HCT116 (cell line): ENCODE measurements around the gene XAGE3.
"Not testable (repeated sequence)": the region's sequence is repeated elsewhere in the genome, so short reads cannot be mapped to it uniquely, and the experiment has no call there.

Experiments used
- ATF3 ChIP-seq: IDR thresholded peaks from 2 replicates; pipeline ENCODE4 v1.6.1; 2012
- CEBPB ChIP-seq: IDR thresholded peaks from 2 replicates; pipeline ENCODE4 v1.6.1; 2012; ENCODE audit warnings: low read depth
- CTCF ChIP-seq, 3 experiments: fragments of 200-600 bp in 1 of 3; sonication (generic) in 1 of 3; IDR thresholded peaks in 2 of 3; conservative IDR thresholded peaks in 1 of 3; 2 replicates each; pipeline ENCODE4 v1.5.1; 2012 to 2017; ENCODE audit warnings: low read depth in 2 of 3, low read length in 2 of 3, antibody characterized with exemption in 1 of 3, borderline replicate concordance in 1 of 3, control low read depth in 1 of 3, mild to moderate bottlenecking in 1 of 3, mixed read lengths in 1 of 3, mixed run types in 1 of 3, moderate library complexity in 1 of 3; ENCODE audit not compliant: insufficient read depth in 1 of 3
- EGR1 ChIP-seq: IDR thresholded peaks from 2 replicates; pipeline ENCODE4 v1.6.1; 2012; ENCODE audit warnings: low read depth
- EZH2 ChIP-seq: fragments of 200-600 bp; sonication (generic); IDR thresholded peaks from 2 replicates; pipeline ENCODE4 v1.6.1; 2017; ENCODE audit warnings: antibody characterized with exemption, mixed run types
- FOSL1 ChIP-seq: IDR thresholded peaks from 2 replicates; pipeline ENCODE4 v1.6.1; 2012; ENCODE audit warnings: low read depth
- SIN3A ChIP-seq: IDR thresholded peaks from 2 replicates; pipeline ENCODE4 v1.6.1; 2012; ENCODE audit warnings: low read depth
- SP1 ChIP-seq: IDR thresholded peaks from 2 replicates; pipeline ENCODE4 v1.6.1; 2012; ENCODE audit warnings: low read depth
- SRF ChIP-seq: IDR thresholded peaks from 2 replicates; pipeline ENCODE4 v1.6.1; 2012; ENCODE audit warnings: low read depth
- ZNF274 ChIP-seq: fragments of 200-500 bp; sonication (Bioruptor generic); IDR thresholded peaks from 2 replicates; pipeline ENCODE4 v1.6.1; 2014; ENCODE audit warnings: mild to moderate bottlenecking, low read depth, low read length, inconsistent platforms

- not testable (repeated sequence) for TF ChIP-seq ZNF274; SP1; CTCF (IDR thresholded peaks at IDR 0.05 in 2 of 3, conservative IDR thresholded peaks at IDR 0.05 in 1 of 3; ENCODE audit: borderline replicate concordance in 1 of 3, insufficient read depth in 1 of 3, low read depth in 2 of 3, low read length in 2 of 3); FOSL1; EGR1; SRF; CEBPB; EZH2; SIN3A; ATF3
Measured at GRCh38 chrX:52896855-52897709, 29.2 kb upstream of the XAGE3 start, which contains the start of gene FAM156B.
